H1 (cell line): Measurements from ENCODE around the gene NT5DC3. TPM values are rescaled to one million over a fixed set of nuclear protein-coding genes. Genes with fewer than 3 reads are reported as not detected.

ENCODE experiments used
- CTCF ChIA-PET: fragments of 300-600 bp; sonication (Branson Sonifier 250); formaldehyde crosslinking; loops from one replicate; lab custom pipeline; 2021; ENCODE audit not compliant: partially characterized antibody; lab: Charles Lee
- POLR2A ChIA-PET: fragments of 300-600 bp; sonication (Branson Sonifier 250); formaldehyde crosslinking; loops from one replicate; lab custom pipeline; 2021; ENCODE audit warnings: inconsistent platforms; ENCODE audit not compliant: partially characterized antibody; lab: Charles Lee
- DNase-seq, 2 experiments: peaks; one replicate each; pipeline versions ENCODE4 v3.0.0 to v3.0.0-alpha.2; 2010 to 2022; ENCODE audit warnings: low spot score in 2 of 2, low read depth in 1 of 2, mixed read lengths in 1 of 2
- FAIRE-seq: peaks from 2 replicates; lab custom pipeline; 2011; peaks lifted over from hg19 to GRCh38; lab: Jason Lieb, UNC
- H2AFZ ChIP-seq: 2 replicates; pipeline ENCODE4 v1.8.1; 2012; ENCODE audit warnings: low read length, inconsistent platforms
- H2AK5ac ChIP-seq: 2 replicates; pipeline ENCODE4 v1.6.1; 2013; ENCODE audit warnings: low read depth, low read length
- H2BK120ac ChIP-seq: replicated peaks from 2 replicates; pipeline ENCODE3; 2013; ENCODE audit warnings: low read depth, low read length, inconsistent platforms
- H2BK12ac ChIP-seq: 2 replicates; pipeline ENCODE4 v1.6.1; 2013; ENCODE audit warnings: low read depth, low read length
- H2BK15ac ChIP-seq: 2 replicates; pipeline ENCODE4 v1.6.1; 2013; ENCODE audit warnings: low read length
- H2BK20ac ChIP-seq: 2 replicates; pipeline ENCODE4 v1.6.1; 2013; ENCODE audit warnings: low read length
- H2BK5ac ChIP-seq: 2 replicates; pipeline ENCODE4 v1.6.1; 2013; ENCODE audit warnings: low read depth, low read length
- H3K14ac ChIP-seq: 2 replicates; pipeline ENCODE4 v1.6.1; 2013; ENCODE audit warnings: inconsistent platforms; ENCODE audit not compliant: insufficient read length
- H3K18ac ChIP-seq: 2 replicates; pipeline ENCODE4 v1.6.1; 2013; ENCODE audit warnings: low read length; ENCODE audit errors: extremely low read depth
- H3K23ac ChIP-seq: 2 replicates; pipeline ENCODE4 v1.6.1; 2013; ENCODE audit warnings: inconsistent platforms; ENCODE audit not compliant: insufficient read length
- H3K23me2 ChIP-seq: 2 replicates; pipeline ENCODE4 v1.6.1; 2013; ENCODE audit warnings: low read depth, low read length
- H3K27ac ChIP-seq: 2 replicates; pipeline ENCODE4 v1.6.1; 2011; ENCODE audit warnings: low read depth, low read length, inconsistent platforms
- H3K27me3 ChIP-seq, 4 experiments: replicated peaks in 1 of 4; 1 replicate in 1 of 4; 2 replicates in 3 of 4; pipeline versions ENCODE4 v1.6.1 to v1.8.1; 2011 to 2013; ENCODE audit warnings: low read length in 3 of 4, mild to moderate bottlenecking in 3 of 4, inconsistent platforms in 2 of 4, mixed read lengths in 2 of 4, moderate library complexity in 1 of 4; ENCODE audit not compliant: control insufficient read depth in 3 of 4, insufficient read depth in 3 of 4; ENCODE audit errors: extremely low read depth in 1 of 4
- H3K36me3 ChIP-seq, 4 experiments: 2 replicates each; pipeline versions ENCODE4 v1.6.1 to v1.8.1; 2011 to 2013; ENCODE audit warnings: mild to moderate bottlenecking in 4 of 4, low read length in 3 of 4, moderate library complexity in 2 of 4, control low read depth in 1 of 4, inconsistent platforms in 1 of 4; ENCODE audit not compliant: insufficient read depth in 4 of 4, control insufficient read depth in 2 of 4
- H3K4ac ChIP-seq: replicated peaks from 2 replicates; pipeline ENCODE3; 2013; ENCODE audit warnings: low read length, low read depth, mixed read lengths, inconsistent platforms; ENCODE audit not compliant: insufficient read length
- H3K4me1 ChIP-seq, 4 experiments: replicated peaks in 1 of 4; 1 replicate in 1 of 4; 2 replicates in 3 of 4; pipeline versions ENCODE4 v1.6.1 to v1.8.1; 2011 to 2013; ENCODE audit warnings: low read length in 3 of 4, inconsistent platforms in 2 of 4, mixed read lengths in 1 of 4; ENCODE audit not compliant: insufficient read depth in 4 of 4, control insufficient read depth in 3 of 4
- H3K4me2 ChIP-seq, 2 experiments: 2 replicates each; pipeline versions ENCODE4 v1.6.1 to v1.8.1; 2011 to 2013; ENCODE audit warnings: low read depth in 2 of 2, low read length in 2 of 2, control low read depth in 1 of 2, inconsistent platforms in 1 of 2, mild to moderate bottlenecking in 1 of 2; ENCODE audit not compliant: insufficient read depth in 1 of 2
- H3K4me3 ChIP-seq, 4 experiments: fragments of 200-600, 300-600 bp in 1 of 4; sonication (generic), shearing (Covaris generic), sonication (Bioruptor Twin) in 1 of 4; 2 replicates each; pipeline versions ENCODE4 v1.5.1 to v1.8.1; 2011 to 2016; ENCODE audit warnings: low read length in 4 of 4, low read depth in 3 of 4, control low read depth in 2 of 4, inconsistent platforms in 2 of 4, mild to moderate bottlenecking in 2 of 4, mixed read lengths in 1 of 4, moderate library complexity in 1 of 4; ENCODE audit not compliant: insufficient read depth in 2 of 4; ENCODE audit errors: extremely low read depth in 1 of 4
- H3K56ac ChIP-seq: replicated peaks from 2 replicates; pipeline ENCODE3; 2013; ENCODE audit warnings: low read depth, mild to moderate bottlenecking, mixed read lengths, low read length, inconsistent platforms; ENCODE audit not compliant: insufficient read length
- H3K79me1 ChIP-seq: 2 replicates; pipeline ENCODE4 v1.6.1; 2013; ENCODE audit warnings: low read depth, low read length, control low read depth
- H3K79me2 ChIP-seq, 2 experiments: 2 replicates each; pipeline versions ENCODE4 v1.6.1 to v1.8.1; 2012 to 2013; ENCODE audit warnings: low read length in 2 of 2, mild to moderate bottlenecking in 2 of 2, inconsistent platforms in 1 of 2; ENCODE audit not compliant: insufficient read depth in 2 of 2, control insufficient read depth in 1 of 2
- H3K9ac ChIP-seq, 4 experiments: replicated peaks in 1 of 4; 1 replicate in 1 of 4; 2 replicates in 3 of 4; pipeline versions ENCODE4 v1.6.1 to v1.8.1; 2011 to 2013; ENCODE audit warnings: low read depth in 3 of 4, low read length in 3 of 4, control low read depth in 2 of 4, mild to moderate bottlenecking in 2 of 4, moderate library complexity in 2 of 4, inconsistent platforms in 1 of 4; ENCODE audit errors: extremely low read depth in 1 of 4
- H3K9me3 ChIP-seq, 2 experiments: 2 replicates each; pipeline versions ENCODE4 v1.6.1 to v1.8.1; 2012 to 2013; ENCODE audit warnings: mild to moderate bottlenecking in 2 of 2, moderate library complexity in 2 of 2, control low read depth in 1 of 2, inconsistent platforms in 1 of 2, low read depth in 1 of 2, low read length in 1 of 2, mixed read lengths in 1 of 2; ENCODE audit not compliant: insufficient read depth in 2 of 2
- H4K20me1 ChIP-seq, 2 experiments: replicated peaks in 1 of 2; 2 replicates each; pipeline versions ENCODE3 to v1.8.1; 2011 to 2013; ENCODE audit warnings: inconsistent platforms in 2 of 2, low read length in 2 of 2, mild to moderate bottlenecking in 1 of 2; ENCODE audit not compliant: insufficient read depth in 2 of 2, control insufficient read depth in 1 of 2
- H4K5ac ChIP-seq: 2 replicates; pipeline ENCODE4 v1.6.1; 2013; ENCODE audit warnings: low read length, low read depth, mixed read lengths, inconsistent platforms; ENCODE audit not compliant: insufficient read length
- H4K8ac ChIP-seq: 2 replicates; pipeline ENCODE4 v1.8.0; 2013; ENCODE audit warnings: mild to moderate bottlenecking, moderate library complexity, low read length, inconsistent platforms; ENCODE audit not compliant: insufficient read depth; ENCODE audit errors: extremely low read depth
- H4K91ac ChIP-seq: replicated peaks from 2 replicates; pipeline ENCODE3; 2013; ENCODE audit warnings: low read length, mixed read lengths, inconsistent platforms; ENCODE audit not compliant: insufficient read length
- CHD1 ChIP-seq: IDR thresholded peaks from 2 replicates; pipeline ENCODE4 v1.6.1; 2012; ENCODE audit warnings: low read depth, low read length, improper control_type of control experiment
- NRF1 ChIP-seq: IDR thresholded peaks from 2 replicates; pipeline ENCODE4 v1.6.1; 2011; ENCODE audit warnings: mild to moderate bottlenecking, low read depth, low read length, improper control_type of control experiment
- WGBS, 2 experiments: shearing (Covaris generic) in 1 of 2; methylation state at CpG; one replicate each; pipeline versions ENCODE4 v1.1.6 to v1.1.7; 2013 to 2015; ENCODE audit warnings: low lambda C conversion rate in 2 of 2, mixed read lengths in 2 of 2, inconsistent platforms in 1 of 2, low coverage in 1 of 2, missing lambda C conversion rate in 1 of 2; ENCODE audit not compliant: insufficient replicate concordance in 2 of 2, insufficient coverage in 1 of 2, insufficient read length in 1 of 2; ENCODE audit errors: extremely low coverage in 1 of 2, missing lambda C conversion rate in 1 of 2; 5-methylcytosine and 5-hydroxymethylcytosine counted together
- polyA plus RNA-seq, 7 experiments: library from polyadenylated mRNA; depleted of rRNA in 3 of 7; stranded (reverse) in 5 of 7; unstranded in 2 of 7; fragments of >200 nt in 5 of 7; fragments of 200-250 nt in 2 of 7; gene quantifications; 1 replicate in 5 of 7; 2 replicates in 1 of 7; 4 replicates in 1 of 7; pipeline versions ENCODE4 v1.2.1 to v1.2.3, GENCODE V29; 2011 to 2013; ENCODE audit warnings: missing spikeins in 2 of 7, mixed read lengths in 2 of 7
- total RNA-seq: library from RNA; stranded (reverse); fragmentation: NEBNext Ultra II Directional; extraction: Animal tissue kit (Norgen Biotek cat#: 25700); gene quantifications from 2 replicates; pipeline ENCODE4 v1.2.1, GENCODE V29; 2021

Gene NT5DC3
- total and polyA plus RNA-seq, 2 of the 8 experiments (the other 6 are each of a cell fraction or from before 2014, with no cell fraction given), result 5.4 to 14.8 TPM

DNA sequence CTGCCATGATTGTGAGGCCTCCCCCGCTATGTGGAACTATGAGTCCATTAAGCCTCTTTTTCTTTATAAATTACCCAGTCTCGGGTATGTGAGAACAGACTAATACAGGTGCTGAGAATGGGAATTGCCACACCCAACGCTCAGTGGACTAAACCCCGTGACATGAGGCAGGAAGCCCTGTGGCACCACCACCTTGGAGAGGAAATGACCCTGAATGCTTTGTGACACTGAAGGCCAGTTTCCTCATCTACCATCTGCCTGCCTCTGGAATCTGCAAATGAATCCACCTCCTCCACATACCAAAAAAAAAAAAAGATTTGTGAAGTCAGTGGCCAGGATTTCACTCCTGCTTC, 41.6 kb downstream of the NT5DC3 start:
- Histone ChIP-seq H2BK20ac (no peak overlapping the region), H3K79me1 (no peaks in the 10 kb centered on the region), H4K8ac (no peak overlapping the region), H3K56ac (no peak overlapping the region), H3K4me2 (no peak overlapping the region), H3K23me2 (no peaks in the 10 kb centered on the region), H3K18ac (no peak overlapping the region), H2AFZ (no peak overlapping the region), H3K4me1 (peaks cover 0 to 8% (median 2%) of the 10 kb centered on the region in 4 experiments; a peak in 4 of 7 replicates), H3K4me3 (no peak overlapping the region), H2BK12ac (no peak overlapping the region; the same call in 1 of the 2 replicates), H3K9me3 (no peaks in the 10 kb centered on the region), H3K79me2 (no peaks in the 10 kb centered on the region), H4K20me1 (peaks cover 0 to 3% of the 10 kb centered on the region in 2 experiments), H3K23ac (no peak overlapping the region), H4K5ac (no peak overlapping the region), H3K36me3 (peaks cover 0 to 10% (median 1%) of the 10 kb centered on the region in 4 experiments; a peak in 4 of 8 replicates), H3K27me3 (no peaks in the 10 kb centered on the region), H2AK5ac (no peak overlapping the region), H4K91ac (no peak overlapping the region), H3K9ac (no peak overlapping the region), H3K27ac (no peak overlapping the region), H3K4ac (no peak overlapping the region), H2BK5ac (no peak overlapping the region), H3K14ac (no peak overlapping the region), H2BK120ac (no peak overlapping the region), H2BK15ac (peak overlapping the region; percentile 40; the same call in 1 of the 2 replicates)
- ChIA-PET POLR2A (no interaction called here), CTCF (no interaction called here)
- 93% methylated on average over 4 of the region's 4 CpGs; no CpG with 5 or more reads in 1 of the 2 experiments for WGBS, 2 experiments
- no peak for FAIRE-seq
- DNase-seq, result no peak
- no peak for TF ChIP-seq NRF1
- TF ChIP-seq CHD1, result no peak
